AG04449 (cell line): ENCODE data around the gene CENPX.

ENCODE experiments used
- CTCF ChIA-PET: fragments of 350-600 bp; formaldehyde crosslinking; extraction: SDS; loops from one replicate; lab custom pipeline; 2021; ENCODE audit warnings: antibody characterized with exemption; lab: Yijun Ruan, JAX
- POLR2A ChIA-PET: fragments of 400-600, 350-600 bp; formaldehyde crosslinking; extraction: SDS; loops from one replicate; lab custom pipeline; 2020; ENCODE audit warnings: antibody characterized with exemption, inconsistent platforms; lab: Yijun Ruan, JAX
- DNase-seq: peaks from one replicate; pipeline ENCODE4 v3.0.0-alpha.2; 2010; ENCODE audit warnings: low read depth, low spot score
- H3K4me3 ChIP-seq: 2 replicates; pipeline ENCODE4 v1.5.1; 2011; ENCODE audit warnings: low read depth, mild to moderate bottlenecking, control low read depth, low read length
- TF ChIP-seq, protein P1 (sequence below): IDR thresholded peaks from one replicate; pipeline ENCODE4 v1.5.1; 2011; ENCODE audit warnings: mild to moderate bottlenecking, moderate library complexity, low read length, control low read depth, inconsistent platforms; ENCODE audit not compliant: insufficient read depth; ENCODE audit errors: missing control alignments

CENPX gene

GRCh38 chr17:82049106-82049505 is 26.4 kb upstream of the CENPX start:
- DNase-seq: no peak
- CTCF ChIA-PET: interaction anchor here (2.3 to 7.1 kb wide), 2 partner anchors 9 to 19 kb away, joined by 14 to 47 read pairs; partner anchors contain the start of gene DCXR
- no peak overlapping the region for H3K4me3 ChIP-seq
- TF ChIP-seq, protein P1, sequence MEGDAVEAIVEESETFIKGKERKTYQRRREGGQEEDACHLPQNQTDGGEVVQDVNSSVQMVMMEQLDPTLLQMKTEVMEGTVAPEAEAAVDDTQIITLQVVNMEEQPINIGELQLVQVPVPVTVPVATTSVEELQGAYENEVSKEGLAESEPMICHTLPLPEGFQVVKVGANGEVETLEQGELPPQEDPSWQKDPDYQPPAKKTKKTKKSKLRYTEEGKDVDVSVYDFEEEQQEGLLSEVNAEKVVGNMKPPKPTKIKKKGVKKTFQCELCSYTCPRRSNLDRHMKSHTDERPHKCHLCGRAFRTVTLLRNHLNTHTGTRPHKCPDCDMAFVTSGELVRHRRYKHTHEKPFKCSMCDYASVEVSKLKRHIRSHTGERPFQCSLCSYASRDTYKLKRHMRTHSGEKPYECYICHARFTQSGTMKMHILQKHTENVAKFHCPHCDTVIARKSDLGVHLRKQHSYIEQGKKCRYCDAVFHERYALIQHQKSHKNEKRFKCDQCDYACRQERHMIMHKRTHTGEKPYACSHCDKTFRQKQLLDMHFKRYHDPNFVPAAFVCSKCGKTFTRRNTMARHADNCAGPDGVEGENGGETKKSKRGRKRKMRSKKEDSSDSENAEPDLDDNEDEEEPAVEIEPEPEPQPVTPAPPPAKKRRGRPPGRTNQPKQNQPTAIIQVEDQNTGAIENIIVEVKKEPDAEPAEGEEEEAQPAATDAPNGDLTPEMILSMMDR: no peak
- POLR2A ChIA-PET: interaction anchor here (1.3 kb wide), 1 partner anchor 10 kb away, joined by 4 read pairs; no protein-coding TSS in a partner anchor

DNA sequence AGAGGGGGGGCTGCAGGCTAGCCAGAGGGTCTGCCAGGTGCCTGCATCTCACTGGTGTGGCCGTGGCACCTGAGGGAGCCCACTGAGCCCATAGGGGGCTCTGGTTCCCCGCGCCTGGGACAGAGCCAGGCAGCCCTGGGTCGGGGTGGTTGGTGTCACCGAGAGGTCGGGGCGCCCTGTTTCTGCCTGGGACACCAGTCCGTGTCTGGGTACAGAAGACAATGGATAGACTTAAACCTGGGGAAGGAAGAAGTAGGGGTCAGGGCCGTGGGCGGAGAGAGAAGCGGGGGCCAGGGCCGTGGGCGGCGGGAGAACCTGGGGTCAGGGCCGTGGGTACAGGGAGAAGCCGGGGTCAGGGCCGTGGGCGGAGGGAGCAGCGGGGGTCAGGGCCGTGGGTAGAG is 25.9 kb upstream of the CENPX start:
- TF ChIP-seq, protein P1: no peak
- ChIA-PET POLR2A (no interaction called here), CTCF (interaction anchor here (7.1 kb wide), 1 partner anchor 9 kb away, joined by 47 read pairs; the partner anchor contains the start of gene DCXR)
- H3K4me3 ChIP-seq: no peak overlapping the region
- no peak for DNase-seq

- no peak overlapping the region for H3K4me3 ChIP-seq
- no peak for DNase-seq
- TF ChIP-seq, protein P1: no peak
- POLR2A ChIA-PET: no interaction called here
- CTCF ChIA-PET: interaction anchor here (7.1 kb wide), 1 partner anchor 8 kb away, joined by 47 read pairs; the partner anchor contains the start of gene DCXR
Observed at GRCh38 chr17:82047914-82048570, 25.4 kb upstream of the CENPX start.

- no peak for DNase-seq
- ChIA-PET CTCF (interaction anchor here (7.1 kb wide), 1 partner anchor 8 kb away, joined by 47 read pairs; the partner anchor contains the start of gene DCXR), POLR2A (no interaction called here)
- H3K4me3 ChIP-seq: no peak overlapping the region
- TF ChIP-seq, protein P1: no peak
Observed at GRCh38 chr17:82047379-82047778, 24.7 kb upstream of the CENPX start.

GRCh38 chr17:82046903-82047302 is 24.2 kb upstream of the CENPX start:
- DNase-seq: no peak
- ChIA-PET CTCF (no interaction called here), POLR2A (no interaction called here)
- TF ChIP-seq, protein P1: no peak
- H3K4me3 ChIP-seq: no peak overlapping the region

DNA sequence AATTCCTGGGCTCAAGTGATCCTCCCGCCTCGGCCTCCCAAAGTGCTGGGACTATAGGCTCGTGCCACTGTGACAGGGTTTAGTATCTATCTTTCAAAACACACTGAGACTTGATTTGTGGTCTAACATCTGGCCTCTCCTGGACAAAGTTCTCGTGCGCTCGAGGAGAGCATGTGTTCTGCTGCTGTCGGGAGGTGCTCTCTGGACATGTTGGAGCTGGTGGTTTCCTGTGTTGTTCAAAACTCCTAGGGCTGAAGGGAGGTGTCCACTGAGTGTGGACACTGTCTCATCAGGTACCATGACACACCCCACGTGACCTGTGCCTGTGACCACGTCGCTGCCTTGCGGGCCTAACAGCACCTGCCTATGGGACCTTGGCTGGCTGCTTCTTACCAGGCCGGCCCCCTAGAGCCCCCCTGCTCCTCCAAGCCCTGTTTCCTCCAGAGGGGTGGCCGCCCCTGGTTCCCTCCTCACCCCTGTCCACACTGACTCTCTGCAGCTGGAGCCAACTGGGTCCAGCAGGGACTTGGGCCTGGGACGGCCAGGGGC is 23.3 kb upstream of the CENPX start:
- H3K4me3 ChIP-seq: no peak overlapping the region
- no peak for DNase-seq
- CTCF ChIA-PET: no interaction called here
- TF ChIP-seq, protein P1: no peak
- POLR2A ChIA-PET: no interaction called here
